A673 (cell line): Measurements from ENCODE around the gene PCCA.
"Not testable (repeated sequence)": the region's sequence is repeated elsewhere in the genome, so short reads cannot be mapped to it uniquely, and the experiment has no call there.

Experiments
- CTCF ChIP-seq: fragments of 300-800, 200-600 bp; sonication (generic); conservative IDR thresholded peaks from 2 replicates; pipeline ENCODE4 v1.5.1; 2017; ENCODE audit warnings: low read depth, mild to moderate bottlenecking, antibody characterized with exemption, low read length, moderate library complexity, mixed read lengths
- EZH2 ChIP-seq: fragments of 200-600 bp; sonication (generic); IDR thresholded peaks from 2 replicates; pipeline ENCODE4 v1.6.1; 2017; ENCODE audit warnings: borderline replicate concordance, low read depth, mild to moderate bottlenecking, mixed read lengths, antibody characterized with exemption, low read length; ENCODE audit not compliant: poor library complexity, severe bottlenecking

- TF ChIP-seq CTCF, EZH2: not testable (repeated sequence)
These were observed 52.6 kb downstream of the PCCA start for GRCh38 chr13:100141461-100141961.
